K562 (cell line): ENCODE measurements around the gene COL4A2. TPM values are rescaled to one million over a fixed set of nuclear protein-coding genes. Genes with fewer than 3 reads are reported as not detected.

Experiments
- ATAC-seq: fragments of 200-7000 bp; cut with Tn5 transposase; 3 replicates; pipeline ENCODE4 v1.9.1; 2020; ENCODE audit warnings: moderate library complexity
- BruUV-seq: library from RNA; stranded (reverse); fragments of 400-500 nt; replicated peaks from 2 replicates; lab custom pipeline; 2021; lab: Mats Ljungman, UMichigan
- CTCF ChIA-PET: fragments of 300-600 bp; formaldehyde crosslinking; extraction: SDS; loops from one replicate; lab custom pipeline; 2021; ENCODE audit warnings: low intra/inter-chr PET ratio; lab: Yijun Ruan, JAX
- POLR2A ChIA-PET: fragments of 300-600, 350-650 bp; sonication (Branson Sonifier 250); formaldehyde crosslinking; extraction: SDS; loops from one replicate; lab custom pipeline; 2021; ENCODE audit warnings: antibody characterized with exemption, inconsistent platforms; lab: Yijun Ruan, JAX
- DNase-seq, 4 experiments: peaks; one replicate each; pipeline versions ENCODE4 v3.0.0 to v3.0.0-alpha.2; 2011 to 2018; ENCODE audit warnings: low spot score in 3 of 4, mixed read lengths in 3 of 4; ENCODE audit errors: extremely low read depth in 1 of 4
- FAIRE-seq: peaks from 2 replicates; lab custom pipeline; 2011; peaks lifted over from hg19 to GRCh38; lab: Jason Lieb, UNC
- H2AFZ ChIP-seq: 2 replicates; pipeline ENCODE4 v1.6.0; 2011; ENCODE audit warnings: low read depth, low read length, control low read depth, inconsistent platforms
- H3K27ac ChIP-seq: fragments of 200-600 bp; 3 replicates; pipeline ENCODE4 v1.8.0; 2011; ENCODE audit warnings: low read depth, mild to moderate bottlenecking, control low read depth, inconsistent platforms, low read length, moderate library complexity, mixed read lengths; ENCODE audit errors: extremely low read depth
- H3K27me3 ChIP-seq, 2 experiments: fragments of 300-600 bp in 1 of 2; 2 replicates in 1 of 2; 3 replicates in 1 of 2; pipeline versions ENCODE4 v1.6.0 to v1.8.0; 2011; ENCODE audit warnings: inconsistent platforms in 2 of 2, low read length in 2 of 2, mild to moderate bottlenecking in 1 of 2, mixed read lengths in 1 of 2, moderate library complexity in 1 of 2; ENCODE audit not compliant: control insufficient read depth in 2 of 2, insufficient read depth in 2 of 2
- H3K36me3 ChIP-seq: fragments of 300-600 bp; 3 replicates; pipeline ENCODE4 v1.8.0; 2011; ENCODE audit warnings: mild to moderate bottlenecking, low read length, inconsistent platforms; ENCODE audit not compliant: control insufficient read depth, insufficient read depth
- H3K4me1 ChIP-seq, 2 experiments: fragments of 200-600 bp in 1 of 2; replicated peaks in 1 of 2; 2 replicates in 1 of 2; 3 replicates in 1 of 2; pipeline versions ENCODE4 v1.5.1 to v1.8.0; 2011; ENCODE audit warnings: inconsistent platforms in 2 of 2, low read length in 2 of 2, mild to moderate bottlenecking in 1 of 2, mixed read lengths in 1 of 2, moderate library complexity in 1 of 2; ENCODE audit not compliant: control insufficient read depth in 2 of 2, insufficient read depth in 2 of 2
- H3K4me2 ChIP-seq: 2 replicates; pipeline ENCODE4 v1.6.1; 2011; ENCODE audit warnings: low read length, control low read depth, inconsistent platforms, mixed read lengths; ENCODE audit not compliant: insufficient read depth
- H3K4me3 ChIP-seq: fragments of 200-600 bp; sonication (generic), shearing (Covaris generic); 2 replicates; pipeline ENCODE4 v1.5.1; 2016; ENCODE audit warnings: control low read depth, inconsistent platforms
- H3K79me2 ChIP-seq: fragments of 200-600 bp; 3 replicates; pipeline ENCODE4 v1.8.0; 2011; ENCODE audit warnings: low read length, inconsistent platforms; ENCODE audit not compliant: control insufficient read depth, insufficient read depth
- H3K9ac ChIP-seq, 2 experiments: 2 replicates each; pipeline versions ENCODE4 v1.6.0 to v1.6.1; 2011; ENCODE audit warnings: low read depth in 2 of 2, low read length in 2 of 2, control low read depth in 1 of 2, inconsistent platforms in 1 of 2, mild to moderate bottlenecking in 1 of 2, mixed read lengths in 1 of 2; ENCODE audit not compliant: insufficient read depth in 1 of 2
- H3K9me1 ChIP-seq: one replicate; pipeline ENCODE4 v1.6.0; 2011; ENCODE audit warnings: inconsistent platforms, mild to moderate bottlenecking, low read length, moderate library complexity; ENCODE audit not compliant: control insufficient read depth, insufficient read depth
- H3K9me3 ChIP-seq: replicated peaks from 2 replicates; pipeline ENCODE4 v1.5.1; 2011; ENCODE audit warnings: low read depth, low read length, inconsistent platforms; ENCODE audit not compliant: control insufficient read depth, insufficient read depth
- H4K20me1 ChIP-seq: replicated peaks from 2 replicates; pipeline ENCODE4 v1.6.1; 2011; ENCODE audit warnings: low read length, inconsistent platforms, mixed read lengths; ENCODE audit not compliant: control insufficient read depth, insufficient read depth
- CREBBP ChIP-seq: IDR thresholded peaks from one replicate; pipeline ENCODE4 v1.6.1; 2012; ENCODE audit warnings: low read depth, mild to moderate bottlenecking, control low read depth, inconsistent platforms, low read length
- CXXC5 ChIP-seq: fragments of 250-450 bp; sonication (Bioruptor Pico); IDR thresholded peaks from 2 replicates; pipeline ENCODE4 v1.8.0; 2022; ENCODE audit warnings: inconsistent platforms, mild to moderate bottlenecking, moderate library complexity
- FOXK1 ChIP-seq: sonication (generic); formaldehyde crosslinking; IDR thresholded peaks from 2 replicates; pipeline ENCODE4 v1.8.0; 2022; ENCODE audit warnings: missing genetic modification reagents, mild to moderate bottlenecking, borderline replicate concordance
- HOXB6 ChIP-seq: fragments of 250-450 bp; sonication (Bioruptor Pico); IDR thresholded peaks from 2 replicates; pipeline ENCODE4 v1.5.1; 2022; ENCODE audit warnings: mild to moderate bottlenecking, borderline replicate concordance
- NCOA1 ChIP-seq: fragments of 450-650 bp; IDR thresholded peaks from 2 replicates; pipeline ENCODE4 v1.6.1; 2016; ENCODE audit warnings: low read depth
- RBM22 ChIP-seq: fragments of 200-400 bp; formaldehyde crosslinking; IDR thresholded peaks from 2 replicates; pipeline ENCODE4 v1.6.1; 2018; ENCODE audit warnings: low read length, low read depth; ENCODE audit not compliant: poor library complexity, severe bottlenecking
- REST ChIP-seq, 2 experiments: fragments of 450-650 bp; formaldehyde crosslinking in 1 of 2; IDR thresholded peaks; 2 replicates each; pipeline versions ENCODE4 v1.4.0 to v1.6.1; 2014 to 2020; ENCODE audit warnings: mild to moderate bottlenecking in 2 of 2, borderline replicate concordance in 1 of 2, low read depth in 1 of 2
- RFX5 ChIP-seq: IDR thresholded peaks from 2 replicates; pipeline ENCODE4 v1.6.1; 2011; ENCODE audit warnings: low read depth, mild to moderate bottlenecking, improper control_type of control experiment, low read length
- RUNX1 ChIP-seq: sonication (generic); IDR thresholded peaks from 2 replicates; pipeline ENCODE4 v1.6.1; 2016; ENCODE audit warnings: antibody characterized with exemption, low read depth
- ZNF354B ChIP-seq: fragments of 250-450 bp; sonication (Bioruptor Pico); IDR thresholded peaks from 2 replicates; pipeline ENCODE4 v1.4.0; 2020
- WGBS: fragments of 100-300 bp; shearing (Covaris generic); methylation state at CpG from one replicate; pipeline ENCODE4 v1.1.6; 2016; ENCODE audit warnings: low coverage, mixed read lengths; ENCODE audit not compliant: insufficient coverage; ENCODE audit errors: missing lambda C conversion rate; 5-methylcytosine and 5-hydroxymethylcytosine counted together
- in situ Hi-C: fragments of 300-500 bp; cut with MboI; formaldehyde crosslinking; loops from 4 replicates; pipeline ENCODE4 v1.15.0; 2018; ENCODE audit warnings: inconsistent platforms, mixed read lengths
- intact Hi-C: fragments of 100-400 bp; cut with micrococcal nuclease; formaldehyde crosslinking; loops from 2 replicates; pipeline ENCODE4 v1.14.2; 2022
- polyA plus RNA-seq, 8 experiments: library from polyadenylated mRNA; depleted of rRNA in 4 of 8; stranded (reverse) in 5 of 8; unstranded in 3 of 8; fragments of >200 nt; fragmentation: Nextera tagmentation in 2 of 8; fragmentation: Illumina TruSeq in 1 of 8; extraction: Ambion mirVana in 2 of 8; extraction: Trizol in 1 of 8; gene quantifications; 2 replicates each; pipeline versions ENCODE4 v1.2.1 to v1.2.3, GENCODE V29; 2011 to 2014; ENCODE audit warnings: inconsistent platforms in 1 of 8, missing spikeins in 1 of 8
- total RNA-seq, 7 experiments: library from RNA; depleted of rRNA in 6 of 7; stranded (reverse); fragments of >200 nt in 6 of 7; fragmentation: Illumina TruSeq in 2 of 7; extraction: Trizol in 2 of 7; gene quantifications; 2 replicates each; pipeline versions ENCODE4 v1.2.1 to v1.2.3, GENCODE V29; 2011 to 2021; ENCODE audit warnings: low replicate concordance in 1 of 7

The COL4A2 gene
- total and polyA plus RNA-seq, 9 of the 15 experiments (the other 6 are each of a cell fraction or from before 2014, with no cell fraction given), result 0.13 to 15.2 (median 8.1) TPM

GRCh38 chr13:110284779-110285484, 22.2 kb upstream of the COL4A2 start:
- Histone ChIP-seq H3K36me3 (no peaks in the 10 kb centered on the region), H3K27ac (no peak overlapping the region), H3K9me3 (no peaks in the 10 kb centered on the region), H3K4me3 (no peak overlapping the region), H3K9me1 (no peaks in the 10 kb centered on the region), H3K4me2 (no peak overlapping the region), H2AFZ (no peak overlapping the region), H4K20me1 (no peaks in the 10 kb centered on the region), H3K4me1 (no peaks in the 10 kb centered on the region), H3K9ac (no peak overlapping the region), H3K79me2 (no peaks in the 10 kb centered on the region), H3K27me3 (peaks cover 0 to 7% of the 10 kb centered on the region in 2 experiments; a peak in 2 of 5 replicates)
- intact Hi-C loops (no loop called here), in situ Hi-C loops (no loop called here)
- no TSS peak for BruUV-seq
- ChIA-PET CTCF (no interaction called here), POLR2A (no interaction called here)
- ATAC-seq (no peak), DNase-seq (no peak), FAIRE-seq (no peak)
- TF ChIP-seq RFX5, result no peak
- no peak for TF ChIP-seq CXXC5 (CRISPR knock-in tag)
- no peak for TF ChIP-seq NCOA1
- TF ChIP-seq CREBBP, result no peak
- TF ChIP-seq FOXK1 (CRISPR knock-in tag), result no peak
- TF ChIP-seq HOXB6, result no peak
- TF ChIP-seq REST (IDR thresholded peaks at IDR 0.05; ENCODE audit: borderline replicate concordance), result no peak
- TF ChIP-seq REST (CRISPR knock-in tag; IDR thresholded peaks at IDR 0.05; ENCODE audit: low read depth), result no peak
- TF ChIP-seq ZNF354B (CRISPR knock-in tag), result no peak
- TF ChIP-seq RUNX1, result no peak
- no peak for TF ChIP-seq RBM22
- 0% methylated on average over 9 of the region's 11 CpGs for WGBS
